Tibial artery (tissue), 4 donors: ENCODE measurements around the gene CSMD2.

Experiments used
- DNase-seq, 2 donors: peaks; one replicate each; pipeline ENCODE4 v3.0.0-alpha.2; 2019
- H3K27ac ChIP-seq, 2 donors: fragments of 200-600 bp; sonication (generic) in 1 of 2; 1 replicate in 1 of 2; 2 replicates in 1 of 2; pipeline ENCODE4 v1.5.1; 2018 to 2019; ENCODE audit warnings: mild to moderate bottlenecking in 1 of 2
- H3K27me3 ChIP-seq, 2 donors: fragments of 200-600 bp; sonication (generic) in 1 of 2; one replicate each; pipeline versions ENCODE4 v1.5.1 to v1.6.0; 2016 to 2019
- H3K36me3 ChIP-seq, 3 donors: fragments of 200-600 bp; sonication (generic) in 2 of 3; one replicate each; pipeline ENCODE4 v1.5.1; 2016 to 2019; ENCODE audit warnings: mild to moderate bottlenecking in 2 of 3
- H3K4me1 ChIP-seq, 4 donors: fragments of 200-600 bp; sonication (generic) in 2 of 4; 1 replicate in 3 of 4; 2 replicates in 1 of 4; pipeline ENCODE4 v1.5.1; 2016 to 2019
- H3K4me3 ChIP-seq, 2 donors: fragments of 200-600 bp; sonication (generic) in 1 of 2; 1 replicate in 1 of 2; 2 replicates in 1 of 2; pipeline ENCODE4 v1.5.1; 2018 to 2019; ENCODE audit warnings: mild to moderate bottlenecking in 2 of 2
- H3K9me3 ChIP-seq, 3 donors: fragments of 200-600 bp; sonication (generic) in 1 of 3; one replicate each; pipeline ENCODE4 v1.5.1; 2016 to 2019
- CTCF ChIP-seq, 2 experiments: fragments of 200-600 bp in 1 of 2; fragments of 450-650 bp in 1 of 2; IDR thresholded peaks; one replicate each; pipeline ENCODE4 v1.5.1; 2017 to 2019; ENCODE audit warnings: antibody characterized with exemption in 2 of 2, mild to moderate bottlenecking in 1 of 2, moderate library complexity in 1 of 2
- intact Hi-C: fragments of 100-400 bp; cut with DNase I; formaldehyde crosslinking; loops from one replicate; pipeline ENCODE4 v1.15.0; 2023; ENCODE audit warnings: low total_unique reads

The CSMD2 gene

GRCh38 chr1:33634806-33635205 is 530.2 kb downstream of the CSMD2 start:
- no peak overlapping the region for H3K27ac ChIP-seq
- intact Hi-C loops, result loop anchor here (5.0 kb wide), 2 partner anchors 527 to 1107 kb away; no protein-coding TSS in a partner anchor
- peaks cover 0 to 4% of the 10 kb centered on the region in 2 donors for H3K27me3 ChIP-seq
- H3K36me3 ChIP-seq, result no peaks in the 10 kb centered on the region
- no peak overlapping the region for H3K4me3 ChIP-seq
- TF ChIP-seq CTCF (IDR thresholded peaks at IDR 0.05), result peak; percentile 44 to 57
- H3K9me3 ChIP-seq, result no peaks in the 10 kb centered on the region
- H3K4me1 ChIP-seq, result no peaks in the 10 kb centered on the region
- peak in 1 of 2 donors; percentile 29 for DNase-seq

- Histone ChIP-seq H3K4me1 (no peaks in the 10 kb centered on the region), H3K9me3 (no peaks in the 10 kb centered on the region), H3K36me3 (no peaks in the 10 kb centered on the region), H3K4me3 (no peak overlapping the region), H3K27me3 (peaks cover 0 to 4% of the 10 kb centered on the region in 2 donors), H3K27ac (no peak overlapping the region)
- no peak for DNase-seq
- TF ChIP-seq CTCF (IDR thresholded peaks at IDR 0.05), result no peak
- intact Hi-C loops, result loop anchor here (5.0 kb wide), 1 partner anchor 1108 kb away; no protein-coding TSS in a partner anchor
Observed at GRCh38 chr1:33634143-33634542, 530.9 kb downstream of the CSMD2 start.

- intact Hi-C loops, result loop anchor here (5.0 kb wide), 1 partner anchor 1109 kb away; no protein-coding TSS in a partner anchor
- Histone ChIP-seq H3K36me3 (no peaks in the 10 kb centered on the region), H3K27ac (no peak overlapping the region), H3K4me1 (no peaks in the 10 kb centered on the region), H3K27me3 (peaks cover 0 to 4% of the 10 kb centered on the region in 2 donors), H3K4me3 (no peak overlapping the region), H3K9me3 (no peaks in the 10 kb centered on the region)
- peak; percentile 82 to 97 for TF ChIP-seq CTCF (IDR thresholded peaks at IDR 0.05)
- peak; percentile 91 to 93 for DNase-seq
Observed at GRCh38 chr1:33633019-33633801, 531.8 kb downstream of the CSMD2 start.

GRCh38 chr1:33630686-33631085 is 534.3 kb downstream of the CSMD2 start:
- intact Hi-C loops, result loop anchor here (5.0 kb wide), 1 partner anchor 1112 kb away; no protein-coding TSS in a partner anchor
- Histone ChIP-seq H3K9me3 (no peaks in the 10 kb centered on the region), H3K27me3 (peaks cover 0 to 23% of the 10 kb centered on the region in 2 donors)

GRCh38 chr1:33626801-33627200 is 538.2 kb downstream of the CSMD2 start:
- H3K4me3 ChIP-seq, result no peak overlapping the region
- no peak for TF ChIP-seq CTCF (IDR thresholded peaks at IDR 0.05)
- H3K9me3 ChIP-seq, result no peaks in the 10 kb centered on the region
- intact Hi-C loops, result no loop called here
- no peaks in the 10 kb centered on the region for H3K36me3 ChIP-seq
- H3K27me3 ChIP-seq, result peaks cover 0 to 27% of the 10 kb centered on the region in 2 donors
- DNase-seq, result no peak
- no peak overlapping the region for H3K27ac ChIP-seq
- no peaks in the 10 kb centered on the region for H3K4me1 ChIP-seq

More at GRCh38 chr1:33630686-33631085, 534.3 kb downstream of the CSMD2 start:
- DNase-seq, result no peak
- no peaks in the 10 kb centered on the region for H3K36me3 ChIP-seq
- H3K27ac ChIP-seq, result no peak overlapping the region
- no peak for TF ChIP-seq CTCF (IDR thresholded peaks at IDR 0.05)
- no peak overlapping the region for H3K4me3 ChIP-seq
- no peaks in the 10 kb centered on the region for H3K4me1 ChIP-seq
